GM18520 (cell line): ENCODE measurements around the gene DHX32.
A peak's percentile ranks its signal among the peaks of the same experiment; 100 is the strongest.
"Not testable (repeated sequence)": the region's sequence is repeated elsewhere in the genome, so short reads cannot be mapped to it uniquely, and the experiment has no call there.

Experiments used
- ATAC-seq: cut with Tn5 transposase; IDR thresholded peaks from one replicate; pipeline ENCODE4 v1.9.1; 2021; ENCODE audit not compliant: unreplicated experiment

DHX32 gene

DNA sequence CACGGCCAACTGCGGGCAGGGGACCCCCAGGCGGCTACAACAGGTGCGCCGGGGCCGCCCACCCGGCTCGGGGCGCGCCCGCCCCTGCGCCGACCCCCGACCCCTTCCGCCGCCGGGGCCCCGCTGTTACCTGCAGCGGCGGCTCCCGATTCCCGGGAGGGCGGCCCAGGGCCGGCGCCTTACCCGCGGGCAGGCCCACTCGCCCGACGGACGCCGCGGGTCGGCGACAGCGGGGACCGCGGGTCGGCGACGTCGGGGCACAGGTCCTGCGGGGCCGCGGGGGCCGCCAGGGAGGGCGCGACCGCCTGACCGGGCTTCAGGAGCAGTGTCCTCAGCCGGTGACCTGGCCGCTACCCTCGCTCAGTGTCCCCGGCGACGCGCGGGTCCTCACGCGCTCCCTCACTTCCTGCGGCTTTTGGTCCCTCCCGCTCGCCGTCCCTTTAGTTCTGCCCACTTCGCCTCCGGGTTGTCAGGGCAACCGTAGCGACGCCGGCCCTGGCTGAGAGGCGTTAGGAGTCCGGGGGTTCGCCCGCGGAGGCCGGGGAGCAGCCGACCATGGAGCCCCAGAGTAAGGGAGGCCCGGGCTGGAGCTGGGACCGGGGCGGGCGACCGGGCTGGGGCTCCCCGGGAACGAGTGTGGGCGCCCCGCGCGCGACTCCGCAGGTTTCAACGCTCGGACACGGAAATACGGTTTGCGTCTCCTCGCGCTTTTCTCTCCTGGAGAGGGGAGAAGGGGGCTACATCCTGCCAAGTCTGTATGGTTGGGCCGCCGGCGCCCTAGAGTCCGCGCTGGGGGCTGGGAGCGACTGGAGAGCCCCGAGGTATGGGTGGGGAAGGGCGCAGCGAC, 15.2 kb upstream of the DHX32 start, which contains the start of gene FANK1:
Gene FANK1 (plus strand): TSS at position 477 of the 847 bp plus-strand sequence. CDS start 79 bp downstream, at position 556.
- ATAC-seq = peak; percentile 81

DNA sequence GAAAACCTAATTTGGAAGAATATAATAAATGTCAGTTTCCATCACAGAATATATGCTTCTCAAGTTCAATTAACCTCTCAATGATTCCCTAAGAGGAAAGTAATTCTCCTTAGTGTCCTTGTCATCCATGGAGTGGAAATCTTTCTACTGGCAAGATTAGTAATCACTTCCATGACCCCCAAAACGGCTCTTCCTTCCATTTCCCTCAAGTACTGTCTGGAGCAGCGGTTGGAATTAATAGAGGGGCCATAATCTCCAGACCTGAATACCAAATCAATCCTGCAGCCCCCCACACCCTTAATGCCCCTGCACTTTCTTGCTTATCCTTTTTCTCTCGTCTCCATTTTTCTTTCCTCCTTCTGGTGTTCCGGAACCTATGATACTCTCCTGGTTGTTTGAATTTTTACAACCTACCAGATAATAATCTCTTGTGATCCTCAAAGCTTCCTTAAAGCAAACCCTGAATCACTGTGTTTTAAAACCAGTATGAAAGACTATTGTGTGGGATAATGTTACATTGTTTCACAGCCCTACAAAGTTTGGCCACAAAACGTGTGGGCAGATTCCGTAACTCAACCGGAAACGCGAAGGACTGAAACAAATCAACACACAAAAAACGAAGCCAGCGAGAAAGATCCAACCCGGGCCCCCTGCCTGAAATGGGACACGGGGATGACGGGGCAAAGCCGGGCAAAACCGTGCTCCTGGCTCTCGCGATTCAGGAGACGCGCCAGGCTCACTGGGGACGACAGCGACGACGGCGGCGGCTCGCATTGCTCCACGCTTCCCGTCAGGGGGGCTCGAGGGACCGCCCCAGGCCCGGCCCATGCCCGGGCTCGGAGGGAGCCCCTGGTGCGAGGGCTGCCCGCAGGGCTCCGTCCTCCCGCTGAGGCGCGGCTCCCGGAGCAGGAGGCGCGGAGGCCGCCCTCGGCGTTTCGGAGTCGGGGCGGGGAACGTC, 14.3 kb upstream of the DHX32 start:
- ATAC-seq = peak; percentile 19

DNA sequence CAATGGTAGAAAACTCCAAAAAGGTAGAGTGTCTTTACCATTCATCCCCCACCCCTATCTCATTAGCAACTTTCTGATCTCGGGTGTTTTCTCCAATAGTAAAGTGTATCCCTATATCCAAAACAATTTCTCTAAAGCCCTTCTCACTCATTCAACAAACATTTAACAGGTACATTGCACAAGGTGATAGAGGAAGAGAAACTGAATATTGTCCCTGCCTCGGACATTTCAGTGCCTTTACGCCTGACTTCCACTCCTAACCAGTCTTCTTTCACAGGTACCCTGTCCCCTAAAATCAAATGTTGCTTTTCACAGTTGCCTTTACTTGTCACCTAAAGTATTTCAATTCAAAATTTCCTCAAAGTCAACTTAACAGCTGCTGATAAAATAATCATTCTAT, 13.1 kb upstream of the DHX32 start:
- ATAC-seq = not testable (repeated sequence)

DNA sequence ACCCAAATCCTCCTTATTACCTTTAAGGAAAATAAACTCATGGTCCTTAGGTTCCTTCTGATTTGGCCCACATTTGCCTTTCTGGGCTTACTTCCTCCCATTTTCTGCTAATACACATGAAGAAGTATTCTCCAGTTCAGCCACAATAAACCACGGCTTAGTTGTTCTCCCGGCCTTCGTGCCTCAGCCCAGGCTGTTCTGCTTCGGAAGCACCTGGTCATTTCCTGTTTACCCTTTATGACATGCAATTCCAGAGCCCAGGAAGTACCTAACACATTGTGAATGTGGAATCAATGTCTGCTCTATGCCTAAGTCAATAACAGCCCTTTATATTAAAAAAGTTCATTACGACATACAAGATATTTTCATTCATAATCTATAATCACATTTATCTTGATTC, 11.3 kb upstream of the DHX32 start:
- ATAC-seq = not testable (repeated sequence)

DNA sequence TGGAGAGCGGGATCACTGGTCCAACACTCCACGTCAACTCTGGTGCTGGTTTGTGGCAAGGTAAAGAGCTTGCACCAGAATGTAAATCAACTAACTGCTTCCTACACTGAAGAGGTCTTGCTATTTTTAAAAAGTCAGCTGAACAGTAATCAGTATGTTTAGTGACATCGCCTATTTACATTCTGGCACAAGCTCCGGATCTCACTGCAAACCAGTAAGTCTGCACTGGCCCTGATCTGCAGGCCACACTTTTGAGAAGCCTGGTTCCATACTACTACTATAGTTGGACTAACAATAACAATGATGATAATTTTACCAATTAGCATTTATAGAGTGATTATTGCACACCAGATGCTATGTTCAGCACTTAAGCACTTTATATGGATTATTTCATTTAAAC, 8.3 kb upstream of the DHX32 start:
- ATAC-seq = not testable (repeated sequence)

DNA sequence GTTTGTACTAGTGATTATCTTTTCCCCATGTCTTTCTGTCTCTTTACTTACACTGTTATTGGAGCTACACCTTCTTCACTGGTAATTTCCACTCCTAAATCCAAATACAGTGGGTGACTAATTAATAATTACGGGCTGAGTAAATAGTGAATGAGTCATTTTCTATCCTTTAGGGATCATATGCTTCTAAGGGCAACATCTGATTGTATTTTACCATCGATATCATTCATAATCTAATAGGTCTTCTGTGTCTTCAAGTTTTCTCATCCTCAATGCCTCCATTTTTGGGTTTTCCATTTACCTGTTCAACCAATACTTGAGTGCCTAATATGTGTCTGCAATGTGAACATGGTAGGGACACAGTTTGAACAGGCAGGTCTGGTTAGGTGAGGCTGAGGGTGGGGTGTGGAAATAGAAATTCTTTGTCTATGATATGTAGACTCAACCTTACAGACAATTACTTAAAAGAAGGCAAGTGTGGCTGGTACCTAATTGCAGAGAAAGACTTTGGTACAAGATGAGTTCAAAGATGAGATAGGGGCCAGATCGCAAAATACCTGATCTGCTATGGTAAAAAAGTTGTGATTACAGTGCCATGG, 5.9 kb upstream of the DHX32 start:
- ATAC-seq = no peak

DNA sequence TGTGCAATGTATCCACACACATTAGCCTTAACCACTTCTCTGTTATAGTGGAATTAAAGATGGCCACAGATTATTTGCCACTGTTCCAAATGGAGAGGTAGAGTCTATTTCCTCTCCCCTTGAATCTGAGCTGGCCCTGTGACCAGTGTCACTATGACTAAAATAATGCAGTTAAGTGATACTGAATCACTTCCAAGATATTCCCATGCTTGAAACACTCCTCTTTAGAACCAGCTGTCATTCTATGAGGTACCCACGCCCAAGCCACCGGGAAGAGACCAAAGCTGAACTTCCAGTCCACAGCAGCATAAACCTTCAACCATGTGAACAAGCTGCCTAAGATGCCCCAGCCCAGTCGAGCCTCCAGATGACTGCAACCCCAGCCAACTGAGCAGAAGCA, 2.1 kb upstream of the DHX32 start:
- ATAC-seq = no peak

DNA sequence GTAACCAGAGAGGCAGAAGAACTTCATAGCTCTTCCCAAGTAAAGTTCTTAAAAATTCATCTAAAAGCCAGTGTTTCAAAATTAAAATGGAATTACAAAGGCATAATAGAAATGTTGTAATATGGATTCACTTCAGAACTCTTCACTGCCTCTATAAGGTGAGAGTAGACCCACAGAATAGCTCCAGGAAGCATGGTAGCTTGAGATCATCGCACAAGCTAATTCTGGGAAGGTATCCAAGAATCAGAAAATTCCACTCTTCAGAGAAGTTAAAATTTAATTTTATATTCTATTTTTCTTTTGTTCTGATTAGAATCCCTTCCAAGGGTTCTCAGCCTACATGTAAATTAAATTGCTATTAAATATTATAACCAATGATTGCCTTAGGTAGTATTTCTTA, 1.5 kb upstream of the DHX32 start:
- no peak for ATAC-seq

DNA sequence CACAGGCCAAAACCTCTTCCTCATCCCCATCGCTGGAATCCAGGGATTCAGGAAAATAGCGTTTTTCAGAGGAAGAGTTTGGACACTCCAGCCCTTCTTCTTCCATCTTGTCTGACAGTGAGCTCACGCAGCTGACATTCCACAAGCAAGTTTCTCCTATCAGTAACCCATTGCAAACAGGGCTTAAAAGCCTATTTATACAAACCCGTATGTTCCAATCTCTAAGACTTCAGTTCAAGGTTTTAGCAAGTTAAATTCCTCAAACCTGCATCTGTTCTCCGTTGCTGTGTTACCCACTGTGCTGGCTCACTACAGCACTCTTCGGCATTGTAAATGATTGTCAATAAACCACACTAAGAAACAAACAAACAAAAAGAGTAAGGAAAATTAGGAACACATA, 373 bp downstream of the DHX32 start:
- ATAC-seq = no peak

DNA sequence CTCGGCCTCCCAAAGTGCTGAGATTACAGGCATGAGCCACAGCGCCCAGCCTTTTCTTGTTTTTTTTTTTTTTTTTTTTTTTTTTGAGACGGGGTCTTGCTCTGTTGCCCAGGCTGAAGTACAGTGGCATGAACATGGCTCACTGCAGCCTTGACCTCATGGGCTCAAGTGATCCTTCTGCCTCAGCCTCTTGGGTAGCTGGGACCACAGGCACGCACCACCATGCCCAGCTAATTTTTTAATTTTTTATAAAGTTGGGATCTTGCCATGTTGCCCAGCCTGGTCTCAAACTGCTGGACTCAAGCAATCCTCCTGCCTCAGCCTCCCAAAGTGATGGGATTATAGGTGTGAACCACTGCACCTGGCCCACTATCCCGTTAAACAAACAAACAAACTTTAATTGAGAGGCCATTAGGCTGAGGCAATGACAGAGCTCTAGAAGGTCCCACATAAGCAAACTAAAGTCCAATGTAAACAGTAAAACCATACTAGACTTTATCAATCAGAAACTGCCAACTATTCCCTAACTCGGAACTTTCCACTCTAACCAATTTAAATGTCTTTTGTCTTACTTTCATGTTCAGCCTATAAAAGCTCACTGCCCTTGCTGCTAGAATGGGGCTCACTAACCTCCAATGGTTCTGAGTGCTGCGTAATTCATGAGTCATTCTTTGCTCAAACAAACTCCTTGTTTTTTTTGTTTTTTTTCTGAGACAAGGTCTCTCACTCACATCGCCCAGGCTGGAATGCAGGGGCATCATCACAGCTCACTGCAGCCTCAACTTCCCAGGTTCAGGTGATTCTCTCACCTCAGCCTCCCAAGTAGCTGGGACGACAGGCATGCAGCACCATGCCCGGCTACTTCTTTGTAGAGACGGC, 1.9 kb downstream of the DHX32 start:
- ATAC-seq = no peak

DNA sequence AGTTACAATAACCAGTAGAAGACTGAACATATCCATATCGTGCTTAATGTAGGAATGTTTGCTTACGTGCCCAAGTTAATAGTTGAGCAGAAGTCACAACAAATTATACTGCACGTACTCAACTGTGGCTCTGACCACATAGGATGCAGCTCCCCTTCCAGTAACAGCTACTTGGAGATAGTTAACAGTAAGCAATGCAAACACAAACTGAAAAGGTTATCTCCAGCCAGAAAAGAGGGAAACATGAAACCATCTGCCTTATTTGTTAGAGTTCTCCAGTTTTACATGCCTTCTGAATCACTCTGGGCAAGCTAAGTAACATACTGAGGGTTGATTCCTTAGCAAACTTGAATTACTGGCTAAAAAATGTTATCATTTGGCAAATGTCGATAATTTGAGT, 9.8 kb downstream of the DHX32 start:
- no peak for ATAC-seq

DNA sequence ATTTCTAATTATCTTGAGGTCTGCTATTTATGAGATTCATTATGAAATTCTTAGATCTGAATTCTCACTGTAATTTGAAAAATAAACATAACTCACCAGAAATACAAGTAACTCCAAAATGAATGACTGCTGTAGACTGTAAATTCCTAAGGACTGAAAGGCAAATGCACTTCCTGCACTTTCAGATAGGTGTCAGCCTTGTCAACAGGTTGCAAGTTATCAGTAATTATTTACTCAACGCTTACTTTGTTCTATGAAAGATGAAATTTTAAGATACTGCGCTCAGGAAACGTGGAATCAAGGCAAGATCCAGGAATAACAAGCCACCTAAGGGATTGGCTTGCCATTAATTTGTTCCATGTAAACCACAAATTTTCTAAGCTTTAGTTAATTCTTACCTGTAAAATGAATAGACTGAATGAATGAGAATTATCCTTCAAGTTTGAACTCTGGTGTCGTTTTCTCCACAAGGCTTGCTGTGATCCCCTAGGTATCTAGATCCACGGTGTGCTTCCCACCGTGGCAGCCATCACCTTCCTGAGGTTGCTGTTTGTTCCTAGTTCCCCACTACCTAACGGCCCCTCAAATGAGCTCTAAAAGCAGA, 12.6 kb downstream of the DHX32 start:
- peak; percentile 43 for ATAC-seq

DNA sequence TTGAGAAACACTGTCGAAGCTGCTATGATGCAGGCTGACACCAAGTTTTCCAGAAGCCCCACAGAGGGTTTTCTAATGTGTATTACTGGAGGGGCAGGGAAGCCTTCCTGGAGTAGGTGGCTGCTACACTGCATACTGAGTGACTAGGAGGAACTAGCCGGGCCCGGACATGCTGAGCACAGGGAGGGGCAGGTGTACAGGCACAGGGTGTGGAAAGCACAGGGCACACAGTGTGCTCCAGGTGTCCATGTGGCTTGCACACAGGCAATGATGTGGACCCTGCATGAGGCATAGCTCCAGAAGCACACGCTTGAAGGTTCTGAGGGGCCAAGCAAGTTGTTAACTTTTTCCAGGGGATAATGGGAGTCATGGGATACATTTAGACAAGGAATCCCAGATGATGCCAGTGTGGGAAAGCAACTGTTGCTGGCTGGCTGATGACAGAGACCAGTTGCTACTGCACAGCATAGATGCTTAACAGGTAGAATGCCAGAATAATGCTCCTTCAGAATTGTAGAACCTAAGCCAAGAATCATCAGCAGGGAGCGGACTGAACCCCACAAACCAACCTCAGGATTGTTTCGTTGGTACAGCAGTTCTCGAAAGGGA, 14.6 kb downstream of the DHX32 start:
- no peak for ATAC-seq

DNA sequence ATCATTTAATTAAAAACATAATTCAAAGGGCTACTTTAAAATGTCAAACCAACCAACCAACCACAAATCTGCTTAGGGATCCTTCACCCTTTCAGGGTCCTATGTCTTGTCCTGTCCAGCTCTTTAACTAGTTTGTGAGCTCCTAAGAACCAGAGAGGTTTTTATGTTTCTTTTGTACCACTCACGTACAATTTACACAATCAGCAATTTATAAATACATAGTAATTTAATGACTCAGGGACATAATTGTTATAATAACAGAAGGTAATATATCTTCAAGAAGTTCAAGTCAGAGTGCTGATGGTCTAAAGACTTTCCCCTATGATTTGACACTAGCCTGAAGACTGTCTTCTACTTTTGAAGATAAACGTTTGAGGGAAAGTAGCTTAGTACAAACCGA, 16.0 kb downstream of the DHX32 start:
- ATAC-seq = no peak

DNA sequence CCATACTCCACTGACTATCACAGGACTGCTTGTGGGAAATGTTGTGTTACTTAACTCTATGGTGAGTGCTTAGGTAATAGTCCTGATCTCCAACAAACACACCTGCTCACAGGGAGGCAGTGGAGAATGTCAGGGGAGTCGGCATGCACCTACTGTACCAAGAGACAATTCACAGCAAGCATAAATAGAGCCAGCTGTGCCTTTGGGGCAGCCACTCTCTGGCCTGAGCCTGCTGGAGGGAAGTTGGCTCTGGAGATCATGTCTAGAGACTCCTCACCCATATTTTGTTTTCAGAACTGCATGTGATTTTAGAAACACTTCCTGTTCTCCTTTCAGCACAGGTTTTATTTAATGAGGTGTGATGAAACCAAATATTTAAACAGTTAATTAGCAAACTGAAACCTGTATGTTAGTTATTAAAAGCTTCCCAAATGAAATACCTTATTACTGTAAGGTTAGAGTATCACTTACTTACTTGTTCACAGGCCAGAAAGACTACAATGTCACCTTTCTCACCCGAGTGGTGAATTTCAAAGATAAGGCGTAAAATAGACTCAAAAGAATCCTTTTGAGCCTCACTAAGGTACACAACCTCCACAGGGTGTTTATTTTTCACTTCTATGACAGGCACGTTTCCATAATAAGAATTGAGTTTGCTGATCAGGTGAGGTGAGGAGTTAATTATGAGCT, 21.8 kb downstream of the DHX32 start:
- ATAC-seq = no peak

DNA sequence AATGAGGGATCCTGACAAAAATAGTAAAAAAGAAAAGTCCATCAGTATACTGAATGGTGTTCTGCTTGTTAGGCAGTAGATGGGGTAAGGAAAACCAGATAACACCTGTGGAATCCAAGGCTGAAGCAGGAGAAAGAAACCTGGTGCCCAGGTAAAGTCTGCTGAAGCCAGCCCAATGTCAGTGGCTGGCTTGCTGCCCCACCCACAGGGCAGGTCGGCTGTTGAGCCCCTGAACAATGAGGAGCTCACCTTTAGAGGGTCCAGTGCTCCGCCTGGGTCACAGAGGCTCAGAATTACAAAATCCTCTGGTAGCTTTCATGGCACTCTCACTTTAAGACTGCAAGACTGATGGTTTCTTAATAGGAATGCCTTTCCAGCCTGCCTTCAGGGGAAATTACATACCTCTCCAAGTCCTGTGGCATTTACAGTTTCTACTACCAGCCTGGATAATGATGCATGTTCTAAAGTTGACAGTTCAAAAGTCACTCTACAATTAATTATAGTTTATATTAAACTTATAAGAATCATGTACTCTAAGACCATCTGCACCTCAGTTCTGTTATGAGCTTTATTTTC, 23.8 kb downstream of the DHX32 start:
- ATAC-seq = no peak

DNA sequence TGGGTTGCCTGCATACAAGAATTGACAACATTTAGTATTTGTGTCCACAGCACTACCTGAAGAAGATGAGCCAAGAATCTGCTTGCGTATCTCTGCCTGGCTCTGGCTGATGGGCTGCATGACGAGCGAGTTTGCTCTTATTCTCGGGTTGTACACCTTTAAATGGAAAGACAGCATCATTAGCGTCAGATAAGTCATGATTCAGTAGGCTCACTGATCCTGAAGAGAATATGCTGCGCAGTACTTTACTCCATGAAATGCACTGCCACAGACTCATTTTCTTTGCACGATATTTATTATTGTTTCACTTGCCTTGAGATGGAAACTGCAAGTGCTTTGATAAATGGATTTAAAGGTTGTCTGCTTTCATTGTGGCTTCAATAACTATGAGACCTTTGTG, 28.6 kb downstream of the DHX32 start:
- no peak for ATAC-seq
